Coronary artery (tissue), 2 donors: ENCODE data around the gene LMOD1.

Experiments used
- DNase-seq: peaks from one replicate; pipeline ENCODE4 v3.0.0-alpha.2; 2017; ENCODE audit warnings: low spot score
- H3K27ac ChIP-seq, 2 donors: fragments of 200-600 bp; sonication (generic); one replicate each; pipeline ENCODE4 v1.5.1; 2016 to 2019
- H3K4me3 ChIP-seq: fragments of 200-600 bp; sonication (generic); 2 replicates; pipeline ENCODE4 v1.5.1; 2016; ENCODE audit warnings: mild to moderate bottlenecking, moderate library complexity
- CTCF ChIP-seq: fragments of 200-600 bp; sonication (generic); IDR thresholded peaks from one replicate; pipeline ENCODE4 v1.5.1; 2019; ENCODE audit warnings: antibody characterized with exemption

Gene LMOD1

GRCh38 chr1:201883266-201883665 lies 63.1 kb downstream of the LMOD1 start:
- no peak for TF ChIP-seq CTCF
- peak overlapping the region in 1 of 2 donors; percentile 54 for H3K27ac ChIP-seq
- no peak for DNase-seq

GRCh38 chr1:201882665-201883132 lies 63.6 kb downstream of the LMOD1 start:
- H3K27ac ChIP-seq, result peak overlapping the region; percentile 5 to 54
- TF ChIP-seq CTCF, result no peak
- no peak overlapping the region for H3K4me3 ChIP-seq
- no peak for DNase-seq

More at GRCh38 chr1:201883266-201883665, 63.1 kb downstream of the LMOD1 start:
- no peak overlapping the region for H3K4me3 ChIP-seq

GRCh38 chr1:201881617-201882016 lies 64.7 kb downstream of the LMOD1 start:
- H3K27ac ChIP-seq, result no peak overlapping the region
- no peak overlapping the region for H3K4me3 ChIP-seq
- TF ChIP-seq CTCF, result no peak
- DNase-seq, result no peak

- no peak overlapping the region for H3K27ac ChIP-seq
- no peak for DNase-seq
- TF ChIP-seq CTCF, result no peak
- H3K4me3 ChIP-seq, result no peak overlapping the region
These were observed 65.3 kb downstream of the LMOD1 start for GRCh38 chr1:201880928-201881571.

GRCh38 chr1:201877877-201878401 lies 68.4 kb downstream of the LMOD1 start:
- Histone ChIP-seq H3K4me3 (no peak overlapping the region), H3K27ac (peak overlapping the region; percentile 27 to 48)
- no peak for DNase-seq
- peak; percentile 46 for TF ChIP-seq CTCF

- no peak for TF ChIP-seq CTCF
- H3K27ac ChIP-seq, result no peak overlapping the region
- DNase-seq, result no peak
- H3K4me3 ChIP-seq, result no peak overlapping the region
These were observed 70.1 kb downstream of the LMOD1 start for GRCh38 chr1:201876148-201876818.
